MCF 10A (cell line): ENCODE measurements around the gene OR6V1. TPM values are rescaled to one million over a fixed set of nuclear protein-coding genes. Genes with fewer than 3 reads are reported as not detected.

ENCODE experiments used
- BruUV-seq: library from RNA; stranded (reverse); fragments of 400-500 nt; replicated peaks from 2 replicates; lab custom pipeline; 2021; lab: Mats Ljungman, UMichigan
- CTCF ChIA-PET: fragments of 300-600 bp; sonication (Branson Sonifier 250); formaldehyde crosslinking; extraction: SDS; loops from one replicate; lab custom pipeline; 2021; ENCODE audit warnings: antibody characterized with exemption, inconsistent platforms; lab: Yijun Ruan, JAX
- POLR2A ChIA-PET: fragments of 300-600, 350-650 bp; sonication (Branson Sonifier 250); formaldehyde crosslinking; extraction: SDS; loops from one replicate; lab custom pipeline; 2020; ENCODE audit warnings: antibody characterized with exemption, inconsistent platforms; lab: Yijun Ruan, JAX
- DNase-seq: peaks from one replicate; pipeline ENCODE4 v3.0.0-alpha.2; 2018; ENCODE audit not compliant: unreplicated experiment
- H3K27ac Mint-ChIP-seq: one replicate; pipeline ENCODE4 v1.8.0; 2022; ENCODE audit warnings: mild to moderate bottlenecking, low read depth, mixed read lengths; ENCODE audit not compliant: unreplicated experiment
- H3K27me3 Mint-ChIP-seq: one replicate; pipeline ENCODE4 v1.8.0; 2022; ENCODE audit warnings: mixed read lengths; ENCODE audit not compliant: insufficient read depth, unreplicated experiment
- H3K36me3 Mint-ChIP-seq: one replicate; pipeline ENCODE4 v1.8.0; 2022; ENCODE audit warnings: mild to moderate bottlenecking, moderate library complexity, mixed read lengths; ENCODE audit not compliant: insufficient read depth, unreplicated experiment
- H3K4me1 Mint-ChIP-seq: one replicate; pipeline ENCODE4 v1.8.0; 2022; ENCODE audit warnings: mixed read lengths; ENCODE audit not compliant: insufficient read depth, unreplicated experiment
- H3K4me3 Mint-ChIP-seq: one replicate; pipeline ENCODE4 v1.8.0; 2022; ENCODE audit warnings: mild to moderate bottlenecking, moderate library complexity, mixed read lengths; ENCODE audit not compliant: unreplicated experiment
- H3K9me3 Mint-ChIP-seq: one replicate; pipeline ENCODE4 v1.8.0; 2022; ENCODE audit warnings: mixed read lengths; ENCODE audit not compliant: unreplicated experiment
- intact Hi-C: fragments of 100-400 bp; cut with micrococcal nuclease; formaldehyde crosslinking; loops from 2 replicates; pipeline ENCODE4 v1.14.1; 2022
- total RNA-seq: library from RNA; stranded (reverse); gene quantifications from 2 replicates; pipeline ENCODE4 v1.2.3, GENCODE V29; 2022
- TF ChIP-seq, protein P1 (sequence below): fragments of 200-600 bp; IDR thresholded peaks from one replicate; pipeline ENCODE4 v1.8.0; 2022; ENCODE audit warnings: antibody characterized with exemption, mild to moderate bottlenecking; ENCODE audit not compliant: unreplicated experiment

OR6V1 gene
- total RNA-seq, 1 experiment from 2014 or later: not detected

DNA sequence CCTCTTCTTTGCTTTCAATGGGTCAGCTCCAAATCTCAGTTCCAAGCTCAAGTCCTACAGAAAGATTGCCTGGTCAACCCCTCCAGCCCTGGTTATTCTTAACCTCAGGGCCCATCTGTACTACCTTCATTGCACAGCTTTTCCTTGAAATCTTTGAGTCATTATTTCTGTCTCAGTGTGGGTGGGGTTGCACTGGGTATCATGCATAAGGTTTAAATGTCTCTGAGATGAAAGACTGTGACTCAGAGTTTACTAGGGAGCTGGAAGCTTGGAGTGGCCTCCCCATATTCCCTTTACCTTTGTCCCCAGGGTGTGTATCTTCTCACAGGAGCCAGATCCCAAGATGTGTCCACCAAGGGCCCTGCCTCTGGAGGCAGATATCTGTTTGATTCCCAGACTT is 3.3 kb upstream of the OR6V1 start:
- H3K27ac Mint-ChIP-seq: no peak overlapping the region
- peaks cover 12% of the 10 kb centered on the region for H3K27me3 Mint-ChIP-seq
- TF ChIP-seq, protein P1, sequence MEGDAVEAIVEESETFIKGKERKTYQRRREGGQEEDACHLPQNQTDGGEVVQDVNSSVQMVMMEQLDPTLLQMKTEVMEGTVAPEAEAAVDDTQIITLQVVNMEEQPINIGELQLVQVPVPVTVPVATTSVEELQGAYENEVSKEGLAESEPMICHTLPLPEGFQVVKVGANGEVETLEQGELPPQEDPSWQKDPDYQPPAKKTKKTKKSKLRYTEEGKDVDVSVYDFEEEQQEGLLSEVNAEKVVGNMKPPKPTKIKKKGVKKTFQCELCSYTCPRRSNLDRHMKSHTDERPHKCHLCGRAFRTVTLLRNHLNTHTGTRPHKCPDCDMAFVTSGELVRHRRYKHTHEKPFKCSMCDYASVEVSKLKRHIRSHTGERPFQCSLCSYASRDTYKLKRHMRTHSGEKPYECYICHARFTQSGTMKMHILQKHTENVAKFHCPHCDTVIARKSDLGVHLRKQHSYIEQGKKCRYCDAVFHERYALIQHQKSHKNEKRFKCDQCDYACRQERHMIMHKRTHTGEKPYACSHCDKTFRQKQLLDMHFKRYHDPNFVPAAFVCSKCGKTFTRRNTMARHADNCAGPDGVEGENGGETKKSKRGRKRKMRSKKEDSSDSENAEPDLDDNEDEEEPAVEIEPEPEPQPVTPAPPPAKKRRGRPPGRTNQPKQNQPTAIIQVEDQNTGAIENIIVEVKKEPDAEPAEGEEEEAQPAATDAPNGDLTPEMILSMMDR: no peak
- DNase-seq: peak; percentile 7
- peaks cover 8% of the 10 kb centered on the region for H3K9me3 Mint-ChIP-seq
- no TSS peak for BruUV-seq
- intact Hi-C loops: no loop called here
- H3K4me3 Mint-ChIP-seq: no peak overlapping the region
- H3K4me1 Mint-ChIP-seq: no peaks in the 10 kb centered on the region
- ChIA-PET POLR2A (no interaction called here), CTCF (interaction anchor here (0.7 to 1.2 kb wide), 2 partner anchors 40 to 166 kb away, joined by 3 to 4 read pairs; no protein-coding TSS in a partner anchor)
- H3K36me3 Mint-ChIP-seq: no peaks in the 10 kb centered on the region

DNA sequence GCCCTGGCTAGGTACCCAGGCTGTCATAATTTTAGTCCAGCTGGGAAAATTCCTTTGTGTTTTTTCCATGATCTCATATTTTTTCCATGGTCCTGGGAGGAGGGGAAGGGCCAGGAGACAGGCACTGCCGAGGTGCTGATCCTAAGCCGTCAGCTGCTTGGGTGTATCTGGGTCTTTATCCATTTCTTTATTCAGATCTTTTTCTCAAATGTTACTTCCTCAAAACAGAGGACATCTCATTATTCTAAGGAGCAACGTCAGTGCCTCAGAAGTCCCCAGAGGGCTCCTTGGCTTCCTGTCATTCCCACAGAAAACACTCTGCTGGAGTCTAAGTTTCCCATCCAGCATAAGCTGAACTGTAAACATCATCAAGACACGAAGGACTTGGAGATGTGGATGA is 2.8 kb upstream of the OR6V1 start:
- no peak overlapping the region for H3K27ac Mint-ChIP-seq
- no peaks in the 10 kb centered on the region for H3K36me3 Mint-ChIP-seq
- ChIA-PET POLR2A (no interaction called here), CTCF (interaction anchor here (0.6 to 1.2 kb wide), 2 partner anchors 40 to 1025 kb away, joined by 3 to 4 read pairs; no protein-coding TSS in a partner anchor)
- BruUV-seq: no TSS peak
- H3K27me3 Mint-ChIP-seq: peaks cover 12% of the 10 kb centered on the region
- DNase-seq: no peak
- H3K4me1 Mint-ChIP-seq: no peaks in the 10 kb centered on the region
- H3K9me3 Mint-ChIP-seq: peaks cover 8% of the 10 kb centered on the region
- intact Hi-C loops: no loop called here
- H3K4me3 Mint-ChIP-seq: no peak overlapping the region
- TF ChIP-seq, protein P1: no peak

DNA sequence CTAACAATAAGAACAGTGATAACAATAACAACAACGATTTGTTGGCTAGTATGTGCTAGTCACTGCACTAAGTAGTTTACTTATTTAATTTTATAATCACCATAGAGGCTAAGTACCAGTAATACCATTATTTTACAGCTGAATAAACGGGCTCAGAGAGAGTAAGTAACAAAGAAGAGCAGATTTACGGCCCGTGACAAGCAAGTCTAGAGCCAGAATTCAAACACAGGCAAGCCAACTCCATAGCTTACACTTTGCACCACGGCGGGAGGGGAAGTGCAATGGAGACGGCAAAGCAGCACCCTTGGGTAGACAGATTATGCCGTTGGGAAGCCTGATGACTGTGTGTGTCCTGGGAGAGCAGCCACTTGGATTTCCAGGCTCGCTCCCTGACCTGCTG is 1.2 kb upstream of the OR6V1 start:
- ChIA-PET POLR2A (interaction anchor here (0.6 kb wide), 1 partner anchor 51 kb away, joined by 3 read pairs; no protein-coding TSS in a partner anchor), CTCF (interaction anchor here (0.8 to 0.9 kb wide), 2 partner anchors 36 to 164 kb away, joined by 3 read pairs; no protein-coding TSS in a partner anchor)
- DNase-seq: no peak
- Mint-ChIP-seq H3K36me3 (no peaks in the 10 kb centered on the region), H3K4me3 (no peak overlapping the region), H3K27me3 (peaks cover 12% of the 10 kb centered on the region), H3K9me3 (peaks cover 8% of the 10 kb centered on the region), H3K4me1 (no peaks in the 10 kb centered on the region), H3K27ac (no peak overlapping the region)
- TF ChIP-seq, protein P1: no peak
- intact Hi-C loops: no loop called here
- BruUV-seq: no TSS peak

DNA sequence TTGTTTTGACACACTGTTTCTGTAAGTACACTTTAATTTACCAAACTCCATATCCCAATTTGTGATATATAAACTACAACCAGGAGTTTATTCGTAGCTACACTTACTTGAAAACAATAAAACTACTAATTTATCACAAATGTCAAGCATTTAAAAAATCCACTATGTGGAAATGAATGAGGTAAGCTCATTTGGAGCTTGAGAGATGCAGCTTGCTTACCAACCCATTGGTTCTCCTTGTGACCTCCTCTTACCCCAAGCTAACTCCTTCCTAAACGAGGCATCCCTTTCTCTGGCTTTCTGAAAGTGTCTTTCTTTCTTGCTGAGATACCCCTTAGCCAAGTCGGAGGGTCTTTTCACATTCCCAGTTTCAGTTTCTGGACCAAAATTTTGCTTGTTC is 2.5 kb downstream of the OR6V1 start:
- H3K4me3 Mint-ChIP-seq: no peak overlapping the region
- no peak overlapping the region for H3K27ac Mint-ChIP-seq
- peaks cover 12% of the 10 kb centered on the region for H3K27me3 Mint-ChIP-seq
- no peak for DNase-seq
- H3K36me3 Mint-ChIP-seq: no peaks in the 10 kb centered on the region
- peaks cover 8% of the 10 kb centered on the region for H3K9me3 Mint-ChIP-seq
- no peaks in the 10 kb centered on the region for H3K4me1 Mint-ChIP-seq
- CTCF ChIA-PET: no interaction called here
- intact Hi-C loops: no loop called here
- POLR2A ChIA-PET: interaction anchor here (0.6 kb wide), 1 partner anchor 148 kb away, joined by 4 read pairs; no protein-coding TSS in a partner anchor
- TF ChIP-seq, protein P1: no peak
- no TSS peak for BruUV-seq
